ENCODE measurements around the gene ZNF70.

GRCh38 chr22:23793326-23793725 lies 42.4 kb upstream of the ZNF70 start:
- TF ChIP-seq RAD21 (IDR thresholded peaks at IDR 0.05; ENCODE audit: low read length), result no peak
- no peak for TF ChIP-seq SMC3 (IDR thresholded peaks at IDR 0.05; ENCODE audit: low read depth, low read length)
- no peak for TF ChIP-seq IRF3 (IDR thresholded peaks at IDR 0.05; ENCODE audit: low read depth, low read length)
